ENCODE measurements around the gene GCK.

GRCh38 chr7:44228571-44229350 lies 39.5 kb upstream of the GCK start:
- TF ChIP-seq CTCF (IDR thresholded peaks at IDR 0.05) (no peak), POLR2A (IDR thresholded peaks at IDR 0.05) (no peak)
